Liver (tissue), 9 donors: ENCODE results near the gene ZNF618. TPM values are rescaled to one million over a fixed set of nuclear protein-coding genes. Genes with fewer than 3 reads are reported as not detected.

ENCODE experiments used
- DNase-seq: peaks from one replicate; pipeline ENCODE4 v3.0.0-alpha.2; 2017; ENCODE audit warnings: low spot score
- H3K27ac ChIP-seq, 2 donors: one replicate each; pipeline ENCODE4 v1.7.0; 2013; ENCODE audit warnings: inconsistent platforms in 2 of 2, low read length in 2 of 2, control low read depth in 1 of 2, low read depth in 1 of 2, mild to moderate bottlenecking in 1 of 2
- H3K27me3 ChIP-seq, 4 donors: one replicate each; pipeline versions ENCODE4 v1.6.1 to v1.7.0; 2013; ENCODE audit warnings: low read length in 3 of 4, inconsistent platforms in 1 of 4, mild to moderate bottlenecking in 1 of 4, moderate library complexity in 1 of 4; ENCODE audit not compliant: control insufficient read depth in 4 of 4, insufficient read depth in 4 of 4
- H3K36me3 ChIP-seq, 4 donors: one replicate each; pipeline versions ENCODE4 v1.6.1 to v1.7.0; 2013; ENCODE audit warnings: low read length in 3 of 4, mild to moderate bottlenecking in 3 of 4, low read depth in 1 of 4, moderate library complexity in 1 of 4; ENCODE audit not compliant: control insufficient read depth in 4 of 4, insufficient read depth in 3 of 4
- H3K4me1 ChIP-seq, 4 donors: one replicate each; pipeline versions ENCODE4 v1.6.1 to v1.7.0; 2013; ENCODE audit warnings: low read length in 3 of 4, mild to moderate bottlenecking in 3 of 4, moderate library complexity in 1 of 4; ENCODE audit not compliant: control insufficient read depth in 4 of 4, insufficient read depth in 4 of 4
- H3K4me3 ChIP-seq, 3 donors: one replicate each; pipeline versions ENCODE4 v1.6.1 to v1.7.0; 2013; ENCODE audit warnings: low read length in 3 of 3, control low read depth in 1 of 3, low read depth in 1 of 3, mild to moderate bottlenecking in 1 of 3
- H3K9ac ChIP-seq, 2 donors: one replicate each; pipeline ENCODE4 v1.7.0; 2013; ENCODE audit warnings: low read length in 2 of 2, mild to moderate bottlenecking in 2 of 2, moderate library complexity in 2 of 2, control low read depth in 1 of 2, low read depth in 1 of 2
- H3K9me3 ChIP-seq, 4 donors: one replicate each; pipeline versions ENCODE4 v1.6.1 to v1.7.0; 2013; ENCODE audit warnings: low read length in 3 of 4; ENCODE audit not compliant: control insufficient read depth in 4 of 4
- ATF3 ChIP-seq: IDR thresholded peaks from 2 replicates; pipeline ENCODE4 v1.6.1; 2016; ENCODE audit warnings: antibody characterized with exemption
- FOXA1 ChIP-seq: IDR thresholded peaks from 2 replicates; pipeline ENCODE4 v1.6.1; 2016; ENCODE audit warnings: antibody characterized with exemption
- FOXA2 ChIP-seq: IDR thresholded peaks from 2 replicates; pipeline ENCODE4 v1.6.1; 2016; ENCODE audit warnings: antibody characterized with exemption
- GABPA ChIP-seq, 2 donors: IDR thresholded peaks in 1 of 2; conservative IDR thresholded peaks in 1 of 2; 2 replicates each; pipeline ENCODE4 v1.6.1; 2016; ENCODE audit warnings: antibody characterized with exemption in 2 of 2, mild to moderate bottlenecking in 1 of 2, moderate library complexity in 1 of 2
- HNF4A ChIP-seq, 2 donors: conservative IDR thresholded peaks; 2 replicates each; pipeline ENCODE4 v1.6.1; 2016; ENCODE audit warnings: antibody characterized with exemption in 2 of 2, mild to moderate bottlenecking in 2 of 2
- HNF4G ChIP-seq: IDR thresholded peaks from 2 replicates; pipeline ENCODE4 v1.6.1; 2016; ENCODE audit warnings: antibody characterized with exemption
- JUND ChIP-seq, 2 donors: IDR thresholded peaks; 2 replicates each; pipeline ENCODE4 v1.6.1; 2016; ENCODE audit warnings: antibody characterized with exemption in 2 of 2
- MAX ChIP-seq: IDR thresholded peaks from 2 replicates; pipeline ENCODE4 v1.6.1; 2016; ENCODE audit warnings: antibody characterized with exemption
- NR2F2 ChIP-seq: IDR thresholded peaks from 2 replicates; pipeline ENCODE4 v1.6.1; 2016; ENCODE audit warnings: antibody characterized with exemption
- REST ChIP-seq: IDR thresholded peaks from 2 replicates; pipeline ENCODE4 v1.6.1; 2016; ENCODE audit warnings: antibody characterized with exemption, mild to moderate bottlenecking
- RXRA ChIP-seq, 2 donors: IDR thresholded peaks; 2 replicates each; pipeline ENCODE4 v1.6.1; 2017 to 2018; ENCODE audit warnings: antibody characterized with exemption in 2 of 2, mild to moderate bottlenecking in 1 of 2
- SP1 ChIP-seq: IDR thresholded peaks from 2 replicates; pipeline ENCODE4 v1.6.1; 2018; ENCODE audit warnings: antibody characterized with exemption, mild to moderate bottlenecking
- TAF1 ChIP-seq: conservative IDR thresholded peaks from 2 replicates; pipeline ENCODE4 v1.6.1; 2016; ENCODE audit warnings: antibody characterized with exemption, mild to moderate bottlenecking
- YY1 ChIP-seq: IDR thresholded peaks from 2 replicates; pipeline ENCODE4 v1.6.1; 2016; ENCODE audit warnings: antibody characterized with exemption, mild to moderate bottlenecking
- ZBTB33 ChIP-seq: IDR thresholded peaks from 2 replicates; pipeline ENCODE4 v1.6.1; 2016; ENCODE audit warnings: antibody characterized with exemption
- WGBS: extraction: QIAGEN DNeasy Blood & Tissue Kit; methylation state at CpG from one replicate; pipeline ENCODE4 v1.1.7; 2013; 5-methylcytosine and 5-hydroxymethylcytosine counted together
- polyA plus RNA-seq, 2 donors: library from polyadenylated mRNA; stranded (reverse) in 1 of 2; unstranded in 1 of 2; fragments of 200-250 nt in 1 of 2; fragments of >200 nt in 1 of 2; fragmentation: Nextera tagmentation in 1 of 2; extraction: Ambion mirVana in 1 of 2; gene quantifications; one replicate each; pipeline versions ENCODE4 v1.2.1 to v1.2.3, GENCODE V29; 2013 to 2015
- total RNA-seq, 2 donors: library from RNA; depleted of rRNA; stranded (reverse); fragments of >200 nt; gene quantifications; one replicate each; pipeline ENCODE4 v1.2.3, GENCODE V29; 2014
- donor health status: healthy.
- donor health status: healthy.
- donor health status: healthy.
- donor health status: healthy.
- donor health status: healthy.

The ZNF618 gene
- total and polyA plus RNA-seq, 4 donors, result 2.2 to 6.5 (median 3.7) TPM

GRCh38 chr9:113926211-113926610 lies 50.1 kb downstream of the ZNF618 start:
- no peak for TF ChIP-seq YY1
- no peak for TF ChIP-seq TAF1
- TF ChIP-seq HNF4A (conservative IDR thresholded peaks at IDR 0.05), result no peak
- TF ChIP-seq JUND (IDR thresholded peaks at IDR 0.05), result no peak
- no peak for TF ChIP-seq FOXA2
- no peak for TF ChIP-seq ZBTB33
- TF ChIP-seq REST, result no peak
- no peak for TF ChIP-seq RXRA (IDR thresholded peaks at IDR 0.05)
- TF ChIP-seq ATF3, result no peak
- no peak for TF ChIP-seq GABPA (IDR thresholded peaks at IDR 0.05 in 1 of 2, conservative IDR thresholded peaks at IDR 0.05 in 1 of 2)
- TF ChIP-seq HNF4G, result no peak
- no peak for TF ChIP-seq NR2F2
- no peak for TF ChIP-seq FOXA1
- 98% methylated on average over 1 of the region's 1 CpG for WGBS
- no peak overlapping the region for H3K4me3 ChIP-seq
- no peak overlapping the region for H3K9ac ChIP-seq
- peaks cover 5 to 9% (median 7%) of the 10 kb centered on the region in 4 donors for H3K4me1 ChIP-seq
- DNase-seq, result no peak
- no peaks in the 10 kb centered on the region for H3K36me3 ChIP-seq
- peaks cover 0 to 1% (median 0%) of the 10 kb centered on the region in 4 donors for H3K9me3 ChIP-seq
- no peaks in the 10 kb centered on the region for H3K27me3 ChIP-seq
- H3K27ac ChIP-seq, result no peak overlapping the region

GRCh38 chr9:113927277-113927676 lies 51.2 kb downstream of the ZNF618 start:
- WGBS, result 39% methylated on average over 2 of the region's 2 CpGs
- peaks cover 0 to 1% (median 0%) of the 10 kb centered on the region in 4 donors for H3K9me3 ChIP-seq
- H3K27ac ChIP-seq, result no peak overlapping the region
- peaks cover 2 to 8% (median 5%) of the 10 kb centered on the region in 4 donors for H3K4me1 ChIP-seq
- no peak for DNase-seq
- no peaks in the 10 kb centered on the region for H3K36me3 ChIP-seq
- no peak for TF ChIP-seq MAX
- no peak overlapping the region for H3K9ac ChIP-seq
- no peak overlapping the region for H3K4me3 ChIP-seq
- no peaks in the 10 kb centered on the region for H3K27me3 ChIP-seq

- H3K36me3 ChIP-seq, result no peaks in the 10 kb centered on the region
- H3K27ac ChIP-seq, result no peak overlapping the region
- no peak overlapping the region for H3K4me3 ChIP-seq
- H3K27me3 ChIP-seq, result no peaks in the 10 kb centered on the region
- no peak for DNase-seq
- H3K9me3 ChIP-seq, result peaks cover 0 to 1% (median 0%) of the 10 kb centered on the region in 4 donors
- WGBS, result 60% methylated on average over 3 of the region's 3 CpGs
- no peak overlapping the region for H3K9ac ChIP-seq
- TF ChIP-seq SP1, result no peak
- peaks cover 2 to 8% (median 6%) of the 10 kb centered on the region in 4 donors for H3K4me1 ChIP-seq
Measured at GRCh38 chr9:113928269-113928668, 52.2 kb downstream of the ZNF618 start.
